Measurements from ENCODE around the gene CACTIN.
A peak's percentile ranks its signal among the peaks of the same experiment; 100 is the strongest.

Gene CACTIN

DNA sequence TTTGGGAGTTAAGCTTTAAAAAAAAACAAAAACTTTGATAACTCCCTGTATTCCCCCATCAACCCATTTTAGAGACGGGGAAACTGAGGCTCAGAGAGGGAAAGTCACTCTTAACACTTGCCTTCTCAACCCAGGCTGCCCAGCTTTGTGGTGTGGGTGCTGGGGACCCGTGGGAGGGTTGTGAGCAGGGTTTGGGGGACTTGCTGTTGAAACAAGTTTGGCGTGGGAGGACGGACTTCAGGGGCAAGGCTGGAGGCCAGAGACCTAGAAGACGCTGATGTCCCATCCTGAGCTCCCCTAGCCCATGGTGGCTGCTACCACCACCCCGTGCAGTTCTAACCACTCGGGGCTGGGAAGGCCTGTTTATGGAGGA lies 747 bp upstream of the CACTIN start:
- DNase-seq (ENCODE audit: low read depth): no peak

DNA sequence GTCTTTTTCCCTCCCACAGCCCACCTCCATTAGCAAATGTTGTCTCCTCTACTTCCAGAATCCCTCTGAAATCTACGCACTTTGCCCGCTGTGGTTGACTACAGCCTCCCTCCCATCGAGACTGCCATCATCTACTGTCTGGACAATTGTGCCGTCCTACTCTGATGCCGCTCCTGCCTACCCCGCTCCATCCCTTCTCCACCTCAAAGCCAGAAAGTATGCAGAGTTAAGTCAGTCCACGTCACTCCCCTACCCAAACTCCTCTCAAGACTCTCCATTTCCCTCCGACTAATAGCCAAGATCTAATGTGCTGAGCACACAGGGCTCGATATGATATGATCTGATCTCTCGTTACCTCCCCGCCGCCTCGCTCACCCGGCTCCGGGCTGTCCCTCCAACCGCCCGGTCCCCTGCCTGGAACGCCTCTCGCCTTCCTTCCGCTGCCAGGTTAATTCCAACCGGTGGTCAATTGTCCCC lies 556 bp downstream of the CACTIN start:
- no peak for DNase-seq (ENCODE audit: low read depth)

DNA sequence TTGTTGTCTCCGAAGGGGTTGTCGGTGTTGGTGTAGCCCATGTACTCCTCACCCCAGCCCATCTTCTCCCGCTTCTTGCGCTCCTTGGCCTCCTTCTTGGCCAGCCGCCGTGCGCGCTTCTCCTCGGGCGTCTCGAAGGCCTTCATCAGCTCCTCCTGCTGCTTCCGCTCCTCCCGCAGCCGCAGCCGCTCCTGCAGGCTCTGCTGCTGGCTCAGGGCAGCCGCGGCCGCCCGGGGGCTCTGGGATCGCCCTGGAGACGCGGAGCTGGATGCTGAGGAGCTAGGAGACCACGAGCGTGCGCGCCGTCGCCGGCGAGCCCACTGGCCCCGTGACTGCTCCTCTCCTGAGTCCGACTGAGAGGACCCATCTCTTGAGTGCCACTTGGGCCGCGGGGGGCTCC lies 2.9 kb downstream of the CACTIN start:
- no peak for DNase-seq (ENCODE audit: low read depth)

DNA sequence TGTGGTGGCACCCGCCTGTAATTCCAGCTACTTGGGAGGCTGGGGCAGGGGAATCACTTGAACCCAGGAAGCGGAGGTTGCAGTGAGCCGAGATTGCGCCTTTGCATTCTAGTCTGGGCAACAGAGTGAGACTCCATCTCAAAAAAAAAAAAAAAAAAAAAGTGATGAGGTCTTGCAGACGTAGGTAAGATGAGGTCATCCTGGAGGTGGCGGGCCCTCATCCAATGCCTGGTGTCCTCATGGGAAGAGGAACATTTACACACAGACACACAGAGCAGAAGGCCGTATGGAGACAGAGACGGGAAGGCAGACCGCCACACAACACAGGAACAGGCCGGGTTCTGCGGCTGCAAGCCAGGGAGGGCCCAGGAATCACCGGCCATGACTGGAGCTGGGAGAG lies 4.4 kb downstream of the CACTIN start:
- DNase-seq (ENCODE audit: low read depth): no peak

DNA sequence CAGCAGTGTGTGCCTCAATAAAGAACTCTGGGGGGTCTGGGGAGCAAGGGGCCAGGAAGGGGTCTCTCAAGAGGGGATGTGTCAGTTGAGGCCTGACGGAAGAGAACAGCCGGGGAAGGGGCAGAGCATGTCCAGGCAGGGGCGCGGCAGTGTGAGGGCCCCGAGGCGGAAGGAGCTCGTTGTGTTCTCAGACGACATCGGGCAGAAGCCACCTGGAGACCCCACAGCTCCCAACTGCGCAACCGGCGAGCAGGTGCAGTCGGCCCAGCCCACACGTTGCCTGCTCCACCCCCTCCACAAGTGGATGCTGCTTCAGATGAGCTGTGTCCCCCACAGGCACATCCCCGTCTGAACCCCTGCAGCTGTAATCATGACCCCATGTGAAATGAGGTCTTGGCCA lies 4.9 kb downstream of the CACTIN start:
- DNase-seq (ENCODE audit: low read depth): no peak

DNA sequence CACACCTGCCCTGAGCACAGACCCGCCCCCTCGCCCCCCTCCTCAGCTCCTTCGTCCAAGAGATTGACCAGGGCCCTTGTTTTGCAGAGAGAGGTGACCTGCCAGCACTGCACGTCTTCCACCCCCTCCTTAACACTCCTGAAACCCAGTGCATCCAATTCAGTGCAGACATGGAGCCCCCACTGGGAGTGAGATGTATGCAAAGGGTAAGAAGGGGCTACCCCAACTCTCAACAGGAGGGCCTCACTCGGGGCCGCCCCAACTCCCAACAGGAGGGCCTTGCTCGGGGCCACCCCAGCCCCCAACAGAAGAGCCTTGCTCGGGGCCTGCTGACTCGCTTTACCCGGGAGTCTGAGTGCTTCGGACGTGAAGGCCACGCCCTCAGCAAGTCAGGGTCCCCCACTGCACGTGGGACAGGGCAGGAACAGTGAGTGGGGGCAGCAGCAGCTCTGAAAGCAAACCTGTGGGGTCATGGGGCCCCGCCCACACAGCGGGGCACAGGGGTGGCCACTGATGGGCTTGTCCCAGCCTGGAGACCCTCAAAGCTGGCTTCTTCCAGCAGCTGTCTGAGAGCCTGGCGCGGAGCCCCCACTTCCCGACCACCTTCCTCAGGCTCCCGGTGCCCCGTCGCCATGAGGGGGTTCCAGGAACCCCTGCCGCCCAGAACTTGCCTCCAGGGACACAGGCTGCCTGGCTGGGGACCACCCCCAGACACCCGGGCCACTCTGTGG lies 5.6 kb downstream of the CACTIN start:
- DNase-seq (ENCODE audit: low read depth): no peak

DNA sequence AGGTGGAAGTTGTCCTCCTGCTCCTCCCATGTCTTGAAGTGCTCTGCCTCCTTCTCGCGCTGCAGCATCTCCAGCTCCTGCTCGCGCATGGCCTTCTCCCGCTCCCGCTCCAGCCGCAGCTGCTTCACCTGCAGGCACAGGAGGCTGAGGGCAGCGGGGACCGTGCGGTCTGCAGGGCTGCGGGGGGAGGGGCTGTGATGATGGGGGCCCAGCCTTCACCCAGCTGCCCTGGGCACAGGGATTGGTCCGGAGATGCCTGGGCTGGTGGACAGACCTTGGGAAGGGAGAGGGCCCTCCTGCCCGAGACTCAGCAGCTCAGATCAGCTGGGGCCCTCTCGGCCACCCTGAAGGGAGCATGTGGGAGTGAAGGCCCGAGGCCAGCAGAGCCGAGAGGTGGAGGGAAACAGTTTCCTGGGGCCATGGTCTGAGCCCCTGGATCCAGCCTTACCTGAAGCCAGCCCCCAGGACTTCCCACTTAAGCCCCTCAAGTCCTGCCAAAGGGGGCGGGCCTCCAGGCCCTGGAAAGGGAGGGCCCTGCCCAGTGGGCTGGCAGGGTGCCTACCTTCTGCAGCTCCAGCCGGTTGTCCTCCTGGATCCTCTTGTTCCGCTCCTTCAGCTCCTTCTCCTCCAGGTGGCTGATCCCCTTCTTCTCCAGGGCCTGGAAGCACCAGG lies 6.3 kb downstream of the CACTIN start:
- DNase-seq (ENCODE audit: low read depth): no peak

DNA sequence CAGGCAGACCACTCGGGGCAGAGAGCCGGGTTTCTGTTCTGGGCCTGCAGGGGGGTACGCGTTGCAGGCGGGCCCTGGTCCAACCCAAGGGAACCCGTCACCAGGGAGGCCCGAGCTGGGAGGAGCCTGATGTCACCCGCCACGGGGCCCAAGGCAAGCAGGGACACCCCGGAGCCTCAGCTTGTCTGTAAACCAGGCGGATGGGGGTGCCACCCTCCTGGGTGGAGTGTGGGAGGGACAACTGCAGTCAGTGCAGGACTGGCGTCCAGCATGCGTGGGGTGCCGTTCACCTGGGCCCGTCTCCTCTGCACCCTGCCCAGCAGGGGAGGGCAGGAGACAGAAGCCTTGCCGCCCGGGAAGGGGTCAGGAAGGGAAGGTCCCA lies 7.0 kb downstream of the CACTIN start:
- no peak for DNase-seq (ENCODE audit: low read depth)

DNA sequence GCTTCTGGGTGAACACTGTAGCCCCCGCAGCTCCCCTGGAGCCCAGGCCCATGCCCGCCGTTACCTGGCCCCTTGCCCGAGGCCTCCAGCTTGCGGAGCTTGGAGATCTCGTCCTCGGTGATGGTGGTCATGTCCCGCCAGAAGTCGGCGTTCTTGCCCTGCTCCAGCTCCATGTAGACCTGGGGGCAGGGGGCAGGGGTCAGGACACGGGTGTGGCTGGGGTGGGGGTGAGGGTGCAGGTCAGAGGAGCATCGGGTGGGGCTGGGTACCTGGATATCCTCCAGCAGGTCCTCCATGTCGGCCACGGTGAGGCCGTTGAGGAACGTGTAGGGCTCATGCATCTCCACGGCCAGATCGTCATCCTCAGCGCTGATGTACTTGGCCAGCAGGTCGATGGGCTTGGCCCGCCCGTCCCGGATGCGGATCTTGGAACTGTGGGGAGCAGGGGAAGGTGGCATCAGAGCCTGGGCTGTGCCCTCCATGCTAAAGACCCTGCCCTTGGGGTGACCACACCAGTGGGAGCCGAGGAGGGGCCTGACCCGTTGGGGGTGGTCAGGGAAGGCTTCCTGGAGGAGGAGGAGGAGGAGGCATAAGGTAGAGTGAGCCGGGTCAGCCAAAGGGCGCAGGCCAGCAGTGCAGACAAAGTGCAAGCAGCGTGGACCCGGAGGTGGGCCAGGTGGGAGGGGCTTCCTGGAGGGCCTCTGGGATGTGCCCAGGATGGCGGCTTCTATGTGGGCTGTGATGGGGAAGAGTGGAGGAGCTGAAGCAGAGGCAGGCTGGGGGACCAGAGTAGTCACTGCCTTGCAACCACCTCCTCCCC lies 7.6 kb downstream of the CACTIN start:
- DNase-seq (ENCODE audit: low read depth): no peak

DNA sequence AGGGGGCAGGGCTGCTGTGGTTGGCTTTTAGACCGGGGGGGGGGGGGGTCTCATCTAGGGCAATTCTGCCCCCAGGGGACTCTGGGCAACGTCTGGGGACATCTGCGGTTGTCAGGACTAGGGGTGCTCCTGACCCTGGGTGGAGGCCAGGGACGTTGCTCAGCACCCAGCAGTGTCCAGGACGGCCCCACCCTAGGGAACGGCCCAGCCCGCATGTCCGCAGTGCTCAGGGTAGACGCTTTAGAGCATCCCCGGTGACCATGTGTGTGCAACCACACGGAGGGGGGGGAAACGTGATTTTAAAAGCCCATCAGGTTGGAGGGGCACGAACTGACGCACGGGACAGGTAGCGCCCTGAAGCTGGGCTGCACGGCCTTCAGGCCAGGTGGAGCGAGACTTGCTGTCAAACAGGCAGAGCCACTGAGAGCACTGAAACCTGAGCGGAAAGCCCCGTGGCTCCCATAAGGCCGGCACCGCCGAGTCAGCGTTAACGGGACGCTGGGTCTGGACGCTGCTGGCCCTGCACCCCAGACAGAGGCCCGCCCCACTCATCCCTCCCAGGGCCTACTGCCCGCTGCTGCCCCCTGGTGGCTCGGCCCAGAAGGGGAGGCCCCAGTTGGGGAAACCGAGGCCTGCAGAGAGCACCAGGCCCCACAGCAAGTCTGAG lies 8.3 kb downstream of the CACTIN start:
- DNase-seq (ENCODE audit: low read depth): no peak

DNA sequence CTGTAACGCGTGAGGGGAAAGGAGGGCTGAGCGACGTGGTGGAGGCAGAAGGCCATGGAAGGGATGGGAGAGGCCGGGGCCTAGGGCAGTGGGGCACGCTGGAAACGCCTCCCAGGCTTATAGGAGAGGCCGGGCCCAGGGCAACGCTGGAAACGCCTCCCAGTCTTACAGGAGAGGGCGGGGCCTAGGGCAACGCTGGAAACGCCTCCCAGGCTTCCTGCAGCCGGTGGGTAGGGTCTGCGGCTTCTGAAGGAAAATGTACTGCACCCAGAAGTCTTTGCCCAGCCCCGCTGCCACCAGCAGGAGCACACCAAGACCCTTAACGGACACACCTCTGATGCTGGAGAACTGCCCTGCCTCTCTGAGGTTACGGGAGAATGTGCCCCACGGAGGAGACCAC lies 9.1 kb downstream of the CACTIN start:
- peak; percentile 79 for DNase-seq (ENCODE audit: low read depth)

DNA sequence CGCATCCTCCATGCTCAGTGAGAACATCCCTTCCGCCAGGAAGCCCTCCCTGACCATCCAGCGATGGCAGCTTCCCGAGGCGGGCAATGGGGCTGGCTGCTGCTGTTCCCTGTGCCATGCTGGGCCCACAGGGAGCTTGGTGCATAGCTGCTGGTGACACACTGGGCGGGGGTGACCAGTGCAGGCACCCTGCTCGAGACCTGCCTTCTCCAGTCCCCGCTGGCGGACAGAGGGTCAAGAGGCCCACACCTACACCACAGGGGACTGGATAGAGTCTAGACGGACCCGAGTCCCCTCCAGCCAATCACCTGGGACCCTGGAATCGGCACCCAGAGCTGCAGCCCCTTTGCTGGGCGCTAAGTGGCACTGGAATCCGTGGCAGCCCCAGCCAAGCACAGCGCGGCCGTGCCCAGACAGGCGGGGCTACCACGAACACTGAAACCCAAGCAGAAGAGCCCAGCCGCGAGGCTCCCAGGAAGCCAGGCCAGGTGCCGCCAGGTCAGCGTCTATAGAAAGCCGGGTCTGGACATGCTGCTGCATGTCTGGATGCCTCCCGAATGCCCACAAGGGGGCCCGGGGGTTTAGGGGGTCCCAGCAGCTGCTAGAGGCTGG lies 11.0 kb downstream of the CACTIN start:
- no peak for DNase-seq (ENCODE audit: low read depth)

DNA sequence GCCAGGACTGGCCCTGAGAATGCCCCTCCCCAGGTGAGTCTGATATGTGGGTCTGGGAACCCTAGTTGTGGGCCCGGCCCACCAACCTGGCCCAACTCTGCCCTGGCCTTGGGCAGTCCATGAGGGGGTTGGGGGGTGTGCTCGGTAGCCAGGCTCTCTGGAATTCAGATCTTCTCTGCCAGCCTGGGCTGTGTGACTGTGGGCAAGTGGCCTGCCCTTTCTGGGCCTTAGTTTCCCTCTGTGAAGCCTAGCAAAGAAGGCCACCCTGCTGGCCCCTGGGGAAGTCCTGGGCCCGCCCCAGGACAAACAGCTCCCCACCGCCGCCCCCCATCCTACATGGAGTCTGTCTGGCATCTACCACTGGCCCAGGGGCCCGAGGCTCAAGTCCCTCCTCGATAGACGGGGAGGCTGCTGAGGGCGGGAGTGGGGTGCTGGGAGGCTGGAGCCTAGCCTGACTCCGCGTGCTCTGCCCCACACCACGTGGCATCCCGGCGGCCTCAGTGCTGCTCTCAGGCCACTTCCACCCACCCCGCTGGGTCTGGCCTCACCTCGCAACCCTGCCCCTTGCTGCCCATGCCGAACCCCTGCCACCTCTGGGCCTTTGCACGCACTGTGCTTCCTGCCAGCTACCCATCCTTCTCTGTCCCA lies 11.6 kb downstream of the CACTIN start:
- no peak for DNase-seq (ENCODE audit: low read depth)

DNA sequence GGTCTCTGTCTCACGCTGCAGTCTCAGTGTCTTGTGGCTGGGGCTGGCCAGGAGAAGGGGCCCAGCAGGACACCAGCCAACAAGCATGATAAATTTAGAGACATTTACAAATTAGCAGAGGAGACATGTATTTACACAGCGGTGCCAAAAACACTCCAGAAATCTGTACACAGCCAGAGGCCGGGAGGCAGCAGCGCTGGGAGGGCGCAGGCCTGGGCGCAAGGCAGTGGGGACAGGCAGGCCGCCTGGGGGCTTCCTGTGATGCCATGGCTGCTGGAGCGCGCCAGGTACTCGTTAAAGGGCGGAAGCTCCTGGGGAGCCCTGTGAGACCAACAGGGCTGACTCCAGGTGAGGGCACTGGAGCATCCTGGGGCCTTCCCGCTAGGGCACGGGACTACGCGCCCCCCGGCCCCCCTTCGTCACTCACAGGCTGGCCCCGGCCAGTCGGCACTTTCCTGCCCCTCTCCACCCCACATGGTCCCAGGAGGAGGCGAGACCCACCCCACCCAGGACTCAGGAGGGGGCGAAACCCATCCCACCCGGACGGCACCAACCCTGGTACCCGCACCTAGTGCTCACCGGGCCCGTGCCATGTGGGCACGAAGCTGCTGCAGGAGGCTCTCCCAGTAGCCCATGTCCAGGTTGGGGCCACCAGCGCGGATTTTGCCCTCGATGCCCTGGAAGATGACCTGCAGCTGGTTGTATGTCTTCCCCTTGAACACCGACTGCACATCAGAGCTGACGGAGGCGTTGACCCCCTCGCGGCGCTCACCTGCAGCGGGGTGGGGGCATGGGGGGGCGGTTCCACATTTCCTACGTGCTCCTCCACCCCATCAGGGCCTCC lies 12.6 kb downstream of the CACTIN start:
- no peak for DNase-seq (ENCODE audit: low read depth)

DNA sequence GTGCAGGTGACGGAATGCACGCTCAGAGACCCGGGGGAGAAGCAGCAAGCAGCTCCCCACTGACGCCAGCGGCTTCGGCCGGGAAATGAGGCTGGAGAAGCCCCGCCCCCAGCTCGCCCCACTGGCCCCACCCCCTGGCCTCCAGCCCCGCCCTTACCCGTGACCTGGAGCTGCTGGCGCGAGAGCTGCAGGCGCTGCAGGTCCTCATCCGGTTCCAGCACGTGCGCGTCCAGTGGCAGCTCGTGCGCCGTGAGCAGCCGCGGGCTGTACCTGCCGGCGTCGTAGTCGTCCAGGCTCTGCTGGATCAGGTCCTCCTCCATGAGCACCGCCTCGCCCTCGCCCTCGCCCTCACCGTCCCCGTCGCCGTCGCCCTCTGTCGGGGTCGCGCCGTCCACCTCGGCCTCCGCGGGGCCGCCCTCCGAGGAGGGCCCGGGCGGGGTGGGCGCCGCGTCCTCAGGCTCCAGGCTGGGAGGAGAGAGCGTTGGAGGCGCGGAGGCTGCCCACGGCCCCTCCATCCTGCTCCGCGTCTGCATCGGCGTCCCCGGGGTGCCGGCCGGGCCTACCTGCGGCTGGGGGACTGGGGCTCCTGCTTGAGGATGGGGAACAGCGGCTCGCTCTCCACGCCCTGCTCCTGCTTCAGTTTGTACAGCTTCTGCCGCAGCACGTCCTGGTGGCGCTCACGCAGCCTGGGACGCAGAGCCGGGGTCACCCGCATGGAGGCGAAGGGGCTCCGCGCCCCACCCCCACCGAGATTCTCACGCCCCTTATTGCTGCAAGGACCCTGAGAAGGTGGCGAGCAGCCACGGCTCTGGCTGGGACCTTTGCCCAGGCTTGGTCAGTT lies 13.5 kb downstream of the CACTIN start:
- DNase-seq (ENCODE audit: low read depth): no peak

DNA sequence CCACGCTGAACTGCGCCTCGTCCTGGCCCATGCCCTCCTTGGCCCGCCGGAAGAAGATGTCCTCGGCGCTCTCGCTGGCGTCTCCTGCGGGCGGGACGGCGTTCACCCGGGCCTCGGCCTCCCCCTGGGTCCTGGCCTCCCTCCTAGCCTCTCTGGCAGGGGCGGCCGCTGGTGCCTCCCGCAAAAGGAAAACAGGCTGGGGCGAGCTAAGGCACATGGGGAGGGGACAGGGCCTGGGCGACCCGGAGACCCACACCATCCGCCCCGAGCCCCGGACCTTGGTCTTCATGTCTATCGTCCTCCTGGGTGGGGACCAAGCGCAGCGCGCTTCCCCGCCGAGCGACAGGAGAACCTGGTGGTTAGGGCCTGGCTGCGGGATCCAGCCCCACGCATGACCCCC lies 14.3 kb downstream of the CACTIN start:
- DNase-seq (ENCODE audit: low read depth): no peak

DNA sequence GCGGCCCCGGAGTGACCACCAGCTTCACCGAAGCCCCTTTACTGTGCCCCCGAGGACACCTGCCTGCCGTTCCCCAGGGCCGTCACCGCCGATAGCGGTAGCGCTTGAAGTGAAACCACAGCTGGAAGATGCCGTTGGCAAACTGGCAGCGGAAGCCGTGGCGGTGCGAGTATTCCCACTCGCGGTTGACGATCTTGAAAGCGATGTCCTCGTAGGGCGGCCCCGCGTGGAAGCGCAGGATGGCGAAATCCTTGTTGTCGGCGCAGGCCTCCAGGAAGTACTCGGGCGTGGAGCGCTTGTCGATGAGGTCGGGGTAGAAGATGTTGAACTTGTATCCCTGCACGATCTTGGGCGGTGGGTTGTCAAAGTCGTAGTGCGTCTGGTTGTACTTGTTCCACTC lies 14.7 kb downstream of the CACTIN start:
- DNase-seq (ENCODE audit: low read depth): no peak

DNA sequence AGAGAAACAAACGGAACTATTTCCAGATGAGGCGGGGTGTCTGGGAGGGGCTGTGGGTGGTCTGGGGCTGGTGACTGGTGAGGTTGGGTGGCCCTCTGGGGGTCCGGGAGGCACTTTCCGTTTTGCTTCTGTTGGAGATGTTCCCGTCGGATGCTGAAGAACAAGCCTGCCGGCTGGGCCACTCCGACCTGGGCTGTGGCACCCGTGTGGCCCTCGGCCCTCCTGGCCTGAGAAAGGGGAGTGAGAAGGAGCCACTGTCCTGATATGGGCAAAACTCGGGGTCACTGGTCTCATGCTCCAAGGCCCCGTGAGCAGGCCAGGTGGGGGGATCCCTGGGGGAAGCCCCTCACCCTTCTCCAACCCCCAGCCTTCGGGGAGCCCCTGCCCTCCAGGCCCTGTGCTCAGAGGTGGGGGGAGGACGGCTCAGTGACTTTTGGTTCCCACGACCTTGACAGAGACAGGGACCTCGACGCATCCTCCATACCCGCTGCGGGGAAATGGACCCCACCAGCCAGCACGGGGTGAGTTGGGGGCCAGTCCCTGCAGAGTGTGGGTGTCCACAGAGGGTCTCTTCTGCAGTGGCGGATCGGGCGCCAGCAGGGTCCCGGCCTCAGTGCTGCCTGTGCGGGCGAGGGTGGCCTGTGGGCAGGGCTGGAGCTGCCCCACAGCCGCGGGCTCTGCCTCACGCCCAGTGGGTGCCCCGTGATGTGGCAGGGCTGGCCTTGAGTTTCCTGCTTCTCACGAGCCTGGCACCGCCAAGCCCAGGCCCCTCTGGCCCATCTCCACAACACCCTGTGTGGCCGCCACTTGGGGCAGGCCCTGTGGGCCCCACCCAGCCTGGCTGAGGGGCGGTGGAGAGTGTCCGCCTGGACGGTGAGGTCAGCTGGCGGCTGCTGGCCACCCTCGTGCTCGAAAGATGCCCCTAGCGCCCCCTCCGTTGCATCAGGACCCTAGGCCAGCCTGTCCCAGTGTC lies 15.6 kb downstream of the CACTIN start:
- DNase-seq (ENCODE audit: low read depth): no peak

Measured in CMK (cell line).